ENCODE results near the gene PM20D1. TPM values are rescaled to one million over a fixed set of nuclear protein-coding genes. Genes with fewer than 3 reads are reported as not detected.
A peak's percentile ranks its signal among the peaks of the same experiment; 100 is the strongest.

The PM20D1 gene
- total RNA-seq, 4 donors from 2014 or later, result 0.19 to 0.74 (median 0.50) TPM

DNA sequence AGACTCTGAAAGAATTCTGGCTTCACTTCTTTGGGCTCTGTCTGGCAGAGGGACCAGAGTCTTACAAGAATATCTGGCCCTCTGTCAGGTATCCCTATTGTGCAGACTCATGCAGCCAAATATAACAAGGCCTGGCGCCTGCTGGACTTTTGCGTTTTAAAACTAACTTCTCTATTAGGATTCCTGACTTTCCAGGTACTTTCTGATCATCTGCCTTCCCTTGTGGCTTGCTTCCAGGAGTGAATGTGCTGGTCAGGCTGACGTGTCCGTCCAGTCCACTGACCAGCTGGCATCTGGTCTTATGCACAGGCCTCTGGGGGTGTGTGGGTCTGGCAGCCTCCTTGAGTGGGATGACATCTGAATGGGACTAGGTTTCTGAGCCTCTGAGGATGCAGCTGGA, 66.0 kb downstream of the PM20D1 start:
- no peak for DNase-seq (ENCODE audit: low spot score)
- TF ChIP-seq, protein P1, sequence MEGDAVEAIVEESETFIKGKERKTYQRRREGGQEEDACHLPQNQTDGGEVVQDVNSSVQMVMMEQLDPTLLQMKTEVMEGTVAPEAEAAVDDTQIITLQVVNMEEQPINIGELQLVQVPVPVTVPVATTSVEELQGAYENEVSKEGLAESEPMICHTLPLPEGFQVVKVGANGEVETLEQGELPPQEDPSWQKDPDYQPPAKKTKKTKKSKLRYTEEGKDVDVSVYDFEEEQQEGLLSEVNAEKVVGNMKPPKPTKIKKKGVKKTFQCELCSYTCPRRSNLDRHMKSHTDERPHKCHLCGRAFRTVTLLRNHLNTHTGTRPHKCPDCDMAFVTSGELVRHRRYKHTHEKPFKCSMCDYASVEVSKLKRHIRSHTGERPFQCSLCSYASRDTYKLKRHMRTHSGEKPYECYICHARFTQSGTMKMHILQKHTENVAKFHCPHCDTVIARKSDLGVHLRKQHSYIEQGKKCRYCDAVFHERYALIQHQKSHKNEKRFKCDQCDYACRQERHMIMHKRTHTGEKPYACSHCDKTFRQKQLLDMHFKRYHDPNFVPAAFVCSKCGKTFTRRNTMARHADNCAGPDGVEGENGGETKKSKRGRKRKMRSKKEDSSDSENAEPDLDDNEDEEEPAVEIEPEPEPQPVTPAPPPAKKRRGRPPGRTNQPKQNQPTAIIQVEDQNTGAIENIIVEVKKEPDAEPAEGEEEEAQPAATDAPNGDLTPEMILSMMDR (IDR thresholded peaks at IDR 0.05), result no peak
- peak; percentile 78 for ATAC-seq (ENCODE audit: low FRiP score)

DNA sequence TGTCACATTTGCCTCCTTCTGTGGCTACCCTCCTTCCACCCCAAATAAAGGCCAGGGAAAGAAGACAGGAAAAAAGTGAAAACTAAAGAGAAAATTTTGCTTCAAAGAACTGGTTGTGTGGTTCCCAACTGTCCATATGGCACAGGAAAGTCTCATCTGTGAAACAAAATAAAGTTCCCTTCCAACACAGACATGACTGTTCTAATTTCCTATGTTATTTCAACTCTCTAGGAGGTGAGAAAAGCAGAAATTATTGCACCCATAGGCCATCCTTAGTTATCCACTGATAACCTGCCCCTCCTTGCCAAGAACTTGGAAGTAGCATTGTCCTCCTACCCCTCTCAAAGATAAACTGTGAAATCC, 66.5 kb downstream of the PM20D1 start:
- DNase-seq (ENCODE audit: low spot score) (no peak), ATAC-seq (ENCODE audit: low FRiP score) (no peak)
- TF ChIP-seq, protein P1 (IDR thresholded peaks at IDR 0.05), result no peak

DNA sequence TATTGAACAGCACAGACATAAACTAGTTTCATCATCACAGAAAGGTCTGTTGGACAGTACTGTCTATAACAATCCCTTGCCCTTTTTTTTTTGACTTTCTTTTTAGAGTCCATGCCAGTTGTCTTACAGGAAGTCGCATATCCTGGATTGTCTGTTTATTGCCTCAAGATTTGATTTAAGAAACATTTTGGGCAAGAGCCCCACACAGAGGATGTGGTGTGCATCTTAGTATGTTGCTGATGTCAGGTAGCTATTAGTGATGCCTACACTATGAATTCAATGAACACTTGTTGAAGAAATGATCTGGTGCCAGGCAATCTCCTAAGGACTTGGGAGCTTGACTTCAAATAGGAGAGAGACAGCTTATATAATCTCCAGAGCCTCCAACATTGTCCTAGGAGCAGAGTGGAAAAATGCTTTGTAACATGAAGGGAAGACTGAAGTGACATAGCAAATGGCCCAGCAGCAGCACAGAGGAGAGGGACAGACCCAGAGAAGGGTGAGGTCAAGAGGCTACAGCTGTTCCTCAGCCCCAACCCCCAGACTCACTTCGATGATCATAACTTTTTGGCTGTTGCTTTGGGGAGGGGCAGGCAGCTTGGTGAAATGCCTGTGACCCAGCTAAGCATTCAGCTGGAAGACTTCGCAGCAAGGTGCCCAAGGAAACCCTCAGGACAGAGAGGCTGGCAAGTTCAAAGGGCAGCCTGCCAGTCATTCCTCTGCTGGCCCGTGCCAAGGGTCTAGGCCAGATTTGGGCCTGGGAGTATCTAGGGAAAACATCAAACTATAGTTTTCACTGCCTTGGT, 67.1 kb downstream of the PM20D1 start:
- DNase-seq (ENCODE audit: low spot score), result no peak
- TF ChIP-seq, protein P1 (IDR thresholded peaks at IDR 0.05), result no peak
- ATAC-seq (ENCODE audit: low FRiP score), result no peak

DNA sequence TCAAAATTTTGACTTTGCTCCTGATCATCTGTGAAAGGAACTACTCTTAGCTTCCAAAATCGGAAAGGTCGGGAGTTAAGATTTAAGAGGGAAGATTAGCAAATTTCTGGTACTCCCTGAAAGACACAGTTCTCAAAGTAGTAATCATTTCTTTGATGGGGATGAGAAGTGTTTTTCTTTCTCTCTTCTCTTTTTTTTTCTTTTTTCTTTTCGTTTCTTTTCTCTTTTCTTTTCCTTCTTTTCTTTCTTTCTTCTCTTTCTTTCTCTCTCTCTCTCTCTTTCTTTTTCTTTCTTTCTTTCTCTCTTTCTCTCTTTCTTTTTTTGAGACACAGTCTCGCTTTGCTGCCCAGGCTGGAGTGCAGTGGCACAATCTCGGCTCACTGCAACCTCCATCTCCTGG, 69.6 kb downstream of the PM20D1 start:
- ATAC-seq (ENCODE audit: low FRiP score), result no peak
- no peak for DNase-seq (ENCODE audit: low spot score)
- TF ChIP-seq, protein P1 (IDR thresholded peaks at IDR 0.05), result no peak

Other genes starting within 250 kb of the PM20D1 start
- gene ELK4, start 218.1 kb downstream of the PM20D1 start, total RNA-seq, result 10 to 100 TPM; 20.7 to 37.5 (median 27.8) TPM
- gene SLC45A3, start 169.6 kb downstream of the PM20D1 start, total RNA-seq, result 1 to 10 TPM; 1.6 to 2.4 (median 2.1) TPM
- 10 to 100 TPM; 54.8 to 84.8 (median 71.2) TPM for gene NUCKS1, start 100.0 kb downstream of the PM20D1 start, total RNA-seq
- gene RAB29, start 74.7 kb downstream of the PM20D1 start, total RNA-seq, result 10 to 100 TPM; 14.4 to 26.9 (median 20.0) TPM
- gene SLC41A1, start 36.9 kb downstream of the PM20D1 start, total RNA-seq, result 10 to 100 TPM; 15.3 to 33.1 (median 25.1) TPM
- gene SLC26A9, start 93.3 kb upstream of the PM20D1 start, total RNA-seq, result under 1 TPM in 2 of 4 donors, not detected in 2; 0.24 to 0.37 TPM
- gene RAB7B, start 153.3 kb upstream of the PM20D1 start, total RNA-seq, result 10 to 100 TPM in 2 of 4 donors, 1 to 10 TPM in 2; 3.2 to 62.0 (median 16.6) TPM
- not detected for gene CTSE, start 173.8 kb upstream of the PM20D1 start, total RNA-seq
- gene RHEX, start 203.0 kb upstream of the PM20D1 start, total RNA-seq, result 1 to 10 TPM; 1.1 to 5.4 (median 1.8) TPM

Data from omental fat pad (tissue), 4 donors.